Neutrophil (primary cell): ENCODE data around the gene GGCX.

Experiments
- H3K27ac ChIP-seq: fragments of 200-600 bp; sonication (generic); 2 replicates; pipeline ENCODE4 v1.5.1; 2016; ENCODE audit warnings: mild to moderate bottlenecking, moderate library complexity
- H3K27me3 ChIP-seq: fragments of 200-600 bp; sonication (generic); 2 replicates; pipeline ENCODE4 v1.6.0; 2016; ENCODE audit warnings: mild to moderate bottlenecking
- H3K36me3 ChIP-seq: fragments of 200-600 bp; sonication (generic); 2 replicates; pipeline ENCODE4 v1.5.1; 2017
- H3K4me1 ChIP-seq, 2 experiments: fragments of 200-600 bp in 1 of 2; sonication (generic) in 1 of 2; 1 replicate in 1 of 2; 2 replicates in 1 of 2; pipeline versions ENCODE4 v1.5.1 to v1.6.1; 2013 to 2016; ENCODE audit warnings: low read depth in 1 of 2, low read length in 1 of 2, mild to moderate bottlenecking in 1 of 2, moderate library complexity in 1 of 2; ENCODE audit not compliant: control insufficient read depth in 1 of 2, insufficient read depth in 1 of 2
- H3K4me3 ChIP-seq, 2 experiments: fragments of 200-600 bp in 1 of 2; sonication (generic) in 1 of 2; 1 replicate in 1 of 2; 2 replicates in 1 of 2; pipeline ENCODE4 v1.5.1; 2013 to 2016; ENCODE audit warnings: low read depth in 1 of 2, low read length in 1 of 2, mild to moderate bottlenecking in 1 of 2, moderate library complexity in 1 of 2
- H3K9me3 ChIP-seq: fragments of 200-600 bp; sonication (generic); 2 replicates; pipeline ENCODE4 v1.5.1; 2016
- TF ChIP-seq, protein P1 (sequence below): fragments of 200-600 bp; sonication (generic); IDR thresholded peaks from 2 replicates; pipeline ENCODE4 v1.5.1; 2016; ENCODE audit warnings: antibody characterized with exemption

GGCX gene

GRCh38 chr2:85585781-85586105, 24.4 kb upstream of the GGCX start:
- Histone ChIP-seq H3K4me3 (peak overlapping the region in 1 of 2 experiments; percentile 72), H3K27me3 (no peaks in the 10 kb centered on the region), H3K4me1 (peaks cover 60 to 73% of the 10 kb centered on the region in 2 experiments), H3K9me3 (no peaks in the 10 kb centered on the region), H3K27ac (peak overlapping the region; percentile 79), H3K36me3 (no peaks in the 10 kb centered on the region)
- TF ChIP-seq, protein P1, sequence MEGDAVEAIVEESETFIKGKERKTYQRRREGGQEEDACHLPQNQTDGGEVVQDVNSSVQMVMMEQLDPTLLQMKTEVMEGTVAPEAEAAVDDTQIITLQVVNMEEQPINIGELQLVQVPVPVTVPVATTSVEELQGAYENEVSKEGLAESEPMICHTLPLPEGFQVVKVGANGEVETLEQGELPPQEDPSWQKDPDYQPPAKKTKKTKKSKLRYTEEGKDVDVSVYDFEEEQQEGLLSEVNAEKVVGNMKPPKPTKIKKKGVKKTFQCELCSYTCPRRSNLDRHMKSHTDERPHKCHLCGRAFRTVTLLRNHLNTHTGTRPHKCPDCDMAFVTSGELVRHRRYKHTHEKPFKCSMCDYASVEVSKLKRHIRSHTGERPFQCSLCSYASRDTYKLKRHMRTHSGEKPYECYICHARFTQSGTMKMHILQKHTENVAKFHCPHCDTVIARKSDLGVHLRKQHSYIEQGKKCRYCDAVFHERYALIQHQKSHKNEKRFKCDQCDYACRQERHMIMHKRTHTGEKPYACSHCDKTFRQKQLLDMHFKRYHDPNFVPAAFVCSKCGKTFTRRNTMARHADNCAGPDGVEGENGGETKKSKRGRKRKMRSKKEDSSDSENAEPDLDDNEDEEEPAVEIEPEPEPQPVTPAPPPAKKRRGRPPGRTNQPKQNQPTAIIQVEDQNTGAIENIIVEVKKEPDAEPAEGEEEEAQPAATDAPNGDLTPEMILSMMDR = no peak

DNA sequence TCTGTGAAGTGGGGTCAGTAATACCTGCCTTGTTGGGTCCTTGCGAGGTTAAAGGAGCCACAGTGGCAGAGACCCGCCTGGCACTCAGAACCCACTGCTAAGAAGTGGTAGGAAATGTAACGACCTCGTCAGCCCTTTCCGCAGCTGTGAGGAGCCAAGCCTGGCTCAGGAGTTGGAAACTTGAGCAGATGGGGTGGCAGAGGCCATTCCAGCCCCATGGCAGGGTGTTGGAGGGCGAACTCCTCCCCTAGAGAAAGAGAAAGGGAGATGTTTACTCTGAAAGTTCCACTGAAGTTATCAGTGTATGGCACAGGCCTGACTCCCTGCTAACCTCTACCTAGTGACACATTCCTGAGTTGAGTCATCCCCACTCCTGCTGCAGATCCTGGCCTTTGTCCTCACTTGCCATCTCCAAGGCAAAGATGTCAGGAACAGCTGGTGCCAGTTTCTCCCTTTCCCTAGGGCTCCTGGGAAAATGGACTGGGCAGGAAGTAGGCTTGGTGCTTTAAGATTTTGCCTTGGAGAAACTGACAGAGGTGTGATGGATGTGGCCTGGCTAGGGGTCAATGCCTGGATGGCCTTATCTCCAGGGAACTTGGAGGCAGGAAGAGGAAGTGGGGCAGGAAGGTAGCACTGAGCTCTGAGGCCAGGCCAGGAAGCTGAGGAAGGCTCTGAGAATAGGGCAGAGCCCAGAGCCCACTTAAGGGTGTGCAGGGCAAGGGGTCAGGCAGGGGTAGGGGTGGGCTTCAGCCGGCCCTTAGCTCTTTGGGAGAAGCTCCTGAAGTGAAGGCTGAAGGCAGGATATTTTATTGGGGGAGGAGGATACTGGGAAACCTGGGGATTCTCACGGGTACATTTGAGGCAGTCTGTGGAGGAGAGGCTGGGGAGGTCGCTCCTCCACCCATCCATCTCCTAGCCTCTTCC, 23.8 kb upstream of the GGCX start:
- Histone ChIP-seq H3K27ac (peak overlapping the region; percentile 79), H3K4me1 (peaks cover 58 to 69% of the 10 kb centered on the region in 2 experiments), H3K36me3 (no peaks in the 10 kb centered on the region), H3K9me3 (no peaks in the 10 kb centered on the region), H3K27me3 (no peaks in the 10 kb centered on the region), H3K4me3 (peak overlapping the region; percentile 65 to 72)
- TF ChIP-seq, protein P1 = no peak

DNA sequence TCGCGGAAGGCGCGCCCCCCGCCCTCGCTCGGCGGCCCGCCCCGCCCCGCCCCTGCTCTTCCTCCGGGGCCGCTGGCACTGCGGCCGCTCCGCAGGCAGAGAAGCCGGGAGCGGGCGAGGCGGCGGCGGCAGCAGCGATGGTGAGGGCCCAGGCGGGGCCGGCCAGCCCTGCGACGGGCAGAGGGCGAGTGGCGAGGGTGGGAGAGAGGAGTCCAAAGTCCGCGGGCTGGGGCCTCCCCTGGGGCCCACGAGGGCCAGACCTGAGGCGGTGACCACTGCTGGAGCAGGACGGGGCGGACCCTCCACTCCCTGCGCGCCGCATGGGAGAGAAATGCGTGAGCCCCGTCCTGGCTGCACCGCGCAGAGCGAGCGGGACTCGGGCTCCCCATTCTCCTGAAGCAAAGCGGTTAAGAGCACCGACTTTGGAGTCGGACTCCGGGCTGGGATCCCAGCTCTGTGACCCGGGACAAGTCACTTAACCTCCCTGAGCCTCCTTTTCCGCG, 23.1 kb upstream of the GGCX start, which contains the start of gene VAMP5:
Gene VAMP5, plus strand, starts transcription at position 78 of the 503 bp plus-strand sequence. Its CDS starts 60 bp downstream, at position 138.
- Histone ChIP-seq H3K27me3 (no peaks in the 10 kb centered on the region), H3K9me3 (no peaks in the 10 kb centered on the region), H3K4me1 (peaks cover 62 to 69% of the 10 kb centered on the region in 2 experiments), H3K4me3 (peak within 1 kb of the TSS; percentile 65 to 72), H3K36me3 (no peaks in the 10 kb centered on the region), H3K27ac (peak within 1 kb of the TSS; percentile 79)
- TF ChIP-seq, protein P1 = no peak

DNA sequence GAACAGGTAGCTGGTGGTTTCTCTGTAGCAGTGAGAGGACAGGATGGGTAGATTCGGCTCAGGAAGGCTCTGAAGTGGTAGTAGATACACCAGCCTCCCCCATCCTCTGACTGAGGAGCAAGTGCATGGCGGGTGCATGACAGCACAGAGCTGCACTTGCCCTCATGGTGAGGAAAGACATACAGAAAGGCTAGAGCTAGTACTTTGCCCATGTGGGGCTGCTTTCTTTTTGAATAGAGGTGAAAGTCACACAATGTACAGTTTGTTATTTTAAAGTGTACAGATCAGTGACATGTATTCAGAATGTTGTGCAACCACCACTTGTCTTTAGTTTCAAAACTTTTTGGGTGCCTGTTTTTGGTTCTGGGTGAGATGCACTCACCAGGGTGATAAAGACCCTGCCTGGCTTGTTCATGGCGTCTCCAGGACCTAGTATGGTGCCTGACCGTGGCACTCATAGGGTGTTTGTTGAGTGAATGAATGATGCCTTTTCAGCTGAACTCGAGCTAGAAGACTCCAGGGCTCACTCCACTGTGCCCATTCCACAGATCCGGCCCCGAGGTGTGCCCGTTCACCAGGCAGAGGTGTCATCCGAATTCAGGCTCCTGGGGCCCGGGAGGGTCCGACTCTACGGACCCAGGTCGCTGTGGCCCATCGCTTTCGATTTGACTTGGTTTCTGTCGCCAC, 22.5 kb upstream of the GGCX start:
- no peaks in the 10 kb centered on the region for H3K27me3 ChIP-seq
- TF ChIP-seq, protein P1 = no peak
- no peaks in the 10 kb centered on the region for H3K36me3 ChIP-seq
- peak overlapping the region; percentile 79 for H3K27ac ChIP-seq
- peak overlapping the region; percentile 65 to 72 for H3K4me3 ChIP-seq
- H3K4me1 ChIP-seq = peaks cover 67 to 69% of the 10 kb centered on the region in 2 experiments
- H3K9me3 ChIP-seq = no peaks in the 10 kb centered on the region

- TF ChIP-seq, protein P1 = no peak
- H3K27me3 ChIP-seq = no peaks in the 10 kb centered on the region
- H3K36me3 ChIP-seq = no peaks in the 10 kb centered on the region
- H3K4me1 ChIP-seq = peaks cover 67 to 69% of the 10 kb centered on the region in 2 experiments
- H3K9me3 ChIP-seq = no peaks in the 10 kb centered on the region
- H3K27ac ChIP-seq = peak overlapping the region; percentile 46
- H3K4me3 ChIP-seq = no peak overlapping the region
These were observed 21.2 kb upstream of the GGCX start for GRCh38 chr2:85582492-85582891.
